Non-pigmented ciliary epithelial cell (primary cell): Measurements from ENCODE around the gene FOXQ1.
"Not testable (repeated sequence)": the region's sequence is repeated elsewhere in the genome, so short reads cannot be mapped to it uniquely, and the experiment has no call there.

Experiments
- DNase-seq: peaks from one replicate; pipeline ENCODE4 v3.0.0-alpha.2; 2010; ENCODE audit warnings: low read depth

The FOXQ1 gene

GRCh38 chr6:1322156-1322555, 10.3 kb downstream of the FOXQ1 start:
- DNase-seq: no peak

- DNase-seq: no peak
Measured at GRCh38 chr6:1322696-1323219, 10.9 kb downstream of the FOXQ1 start.

GRCh38 chr6:1324936-1325335, 13.0 kb downstream of the FOXQ1 start:
- no peak for DNase-seq

GRCh38 chr6:1325461-1326309, 13.8 kb downstream of the FOXQ1 start:
- DNase-seq: peak; percentile 79

GRCh38 chr6:1326535-1327121, 14.7 kb downstream of the FOXQ1 start:
- no peak for DNase-seq

GRCh38 chr6:1327630-1328029, 15.7 kb downstream of the FOXQ1 start:
- DNase-seq: no peak

- DNase-seq: no peak
Measured at GRCh38 chr6:1328129-1328800, 16.4 kb downstream of the FOXQ1 start.

- DNase-seq: no peak
Measured at GRCh38 chr6:1329708-1330107, 17.8 kb downstream of the FOXQ1 start.

GRCh38 chr6:1334684-1335083, 22.8 kb downstream of the FOXQ1 start:
- DNase-seq: no peak

GRCh38 chr6:1335367-1336037, 23.6 kb downstream of the FOXQ1 start:
- peak; percentile 47 for DNase-seq

GRCh38 chr6:1336246-1336843, 24.4 kb downstream of the FOXQ1 start:
- DNase-seq: no peak

- no peak for DNase-seq
Measured at GRCh38 chr6:1337791-1338190, 25.9 kb downstream of the FOXQ1 start.

GRCh38 chr6:1346101-1346500, 34.2 kb downstream of the FOXQ1 start:
- DNase-seq: no peak

GRCh38 chr6:1346558-1347091, 34.7 kb downstream of the FOXQ1 start:
- DNase-seq: no peak

GRCh38 chr6:1347161-1347560, 35.3 kb downstream of the FOXQ1 start:
- no peak for DNase-seq

GRCh38 chr6:1348675-1349074, 36.8 kb downstream of the FOXQ1 start:
- DNase-seq: no peak

GRCh38 chr6:1349655-1350054, 37.8 kb downstream of the FOXQ1 start:
- no peak for DNase-seq

GRCh38 chr6:1351381-1352008, 39.6 kb downstream of the FOXQ1 start:
- DNase-seq: no peak

- DNase-seq: not testable (repeated sequence)
Measured at GRCh38 chr6:1355068-1355467, 43.2 kb downstream of the FOXQ1 start.

GRCh38 chr6:1361717-1362116, 49.8 kb downstream of the FOXQ1 start:
- DNase-seq: not testable (repeated sequence)

GRCh38 chr6:1362643-1363042, 50.7 kb downstream of the FOXQ1 start:
- no peak for DNase-seq
